Epithelial cell of esophagus (primary cell): Measurements from ENCODE around the gene CRIM1.
A peak's percentile ranks its signal among the peaks of the same experiment; 100 is the strongest.
"Not testable (repeated sequence)": the region's sequence is repeated elsewhere in the genome, so short reads cannot be mapped to it uniquely, and the experiment has no call there.

Experiments
- DNase-seq: peaks from one replicate; pipeline ENCODE4 v3.0.0; 2010; ENCODE audit warnings: low read depth
- H3K4me3 ChIP-seq: 2 replicates; pipeline ENCODE4 v1.5.1; 2011; ENCODE audit warnings: mild to moderate bottlenecking, low read length, control low read depth
- CTCF ChIP-seq: IDR thresholded peaks from 2 replicates; pipeline ENCODE4 v1.5.1; 2011; ENCODE audit warnings: low read depth, mild to moderate bottlenecking, low read length, control low read depth, inconsistent platforms; ENCODE audit not compliant: insufficient read depth; ENCODE audit errors: missing control alignments

Gene CRIM1, protein sequence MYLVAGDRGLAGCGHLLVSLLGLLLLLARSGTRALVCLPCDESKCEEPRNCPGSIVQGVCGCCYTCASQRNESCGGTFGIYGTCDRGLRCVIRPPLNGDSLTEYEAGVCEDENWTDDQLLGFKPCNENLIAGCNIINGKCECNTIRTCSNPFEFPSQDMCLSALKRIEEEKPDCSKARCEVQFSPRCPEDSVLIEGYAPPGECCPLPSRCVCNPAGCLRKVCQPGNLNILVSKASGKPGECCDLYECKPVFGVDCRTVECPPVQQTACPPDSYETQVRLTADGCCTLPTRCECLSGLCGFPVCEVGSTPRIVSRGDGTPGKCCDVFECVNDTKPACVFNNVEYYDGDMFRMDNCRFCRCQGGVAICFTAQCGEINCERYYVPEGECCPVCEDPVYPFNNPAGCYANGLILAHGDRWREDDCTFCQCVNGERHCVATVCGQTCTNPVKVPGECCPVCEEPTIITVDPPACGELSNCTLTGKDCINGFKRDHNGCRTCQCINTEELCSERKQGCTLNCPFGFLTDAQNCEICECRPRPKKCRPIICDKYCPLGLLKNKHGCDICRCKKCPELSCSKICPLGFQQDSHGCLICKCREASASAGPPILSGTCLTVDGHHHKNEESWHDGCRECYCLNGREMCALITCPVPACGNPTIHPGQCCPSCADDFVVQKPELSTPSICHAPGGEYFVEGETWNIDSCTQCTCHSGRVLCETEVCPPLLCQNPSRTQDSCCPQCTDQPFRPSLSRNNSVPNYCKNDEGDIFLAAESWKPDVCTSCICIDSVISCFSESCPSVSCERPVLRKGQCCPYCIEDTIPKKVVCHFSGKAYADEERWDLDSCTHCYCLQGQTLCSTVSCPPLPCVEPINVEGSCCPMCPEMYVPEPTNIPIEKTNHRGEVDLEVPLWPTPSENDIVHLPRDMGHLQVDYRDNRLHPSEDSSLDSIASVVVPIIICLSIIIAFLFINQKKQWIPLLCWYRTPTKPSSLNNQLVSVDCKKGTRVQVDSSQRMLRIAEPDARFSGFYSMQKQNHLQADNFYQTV

GRCh38 chr2:36355151-36355889 lies at the start of gene CRIM1:
TSS of gene CRIM1 (plus strand) at chr2:36355778. CDS start at chr2:36356293, 515 bp downstream.
- DNase-seq = peak; percentile 93
- TF ChIP-seq CTCF = no peak
- peak within 1 kb of the TSS; percentile 77 for H3K4me3 ChIP-seq

- no peak overlapping the region for H3K4me3 ChIP-seq
- no peak for DNase-seq
- no peak for TF ChIP-seq CTCF
Observed at GRCh38 chr2:36307441-36307840, 48.1 kb upstream of the CRIM1 start.

DNA sequence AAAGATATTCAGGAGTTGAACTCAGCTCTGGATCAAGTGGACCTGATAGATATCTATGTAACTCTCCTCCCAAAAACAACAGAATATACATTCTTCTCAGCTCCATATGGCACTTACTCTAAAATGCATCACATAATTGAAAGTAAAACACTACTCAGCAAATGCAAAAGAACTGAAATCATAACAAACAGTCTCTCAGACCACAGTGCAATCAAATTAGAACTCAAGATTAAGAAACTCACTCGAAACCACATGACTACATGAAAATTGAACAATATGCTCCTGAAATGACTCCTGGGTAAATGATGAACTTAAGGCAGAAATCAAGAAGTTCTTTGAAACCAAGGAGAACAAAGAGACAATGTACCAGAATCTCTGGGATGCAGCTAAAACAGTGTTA lies 45.1 kb upstream of the CRIM1 start:
- H3K4me3 ChIP-seq, DNase-seq: not testable (repeated sequence)

DNA sequence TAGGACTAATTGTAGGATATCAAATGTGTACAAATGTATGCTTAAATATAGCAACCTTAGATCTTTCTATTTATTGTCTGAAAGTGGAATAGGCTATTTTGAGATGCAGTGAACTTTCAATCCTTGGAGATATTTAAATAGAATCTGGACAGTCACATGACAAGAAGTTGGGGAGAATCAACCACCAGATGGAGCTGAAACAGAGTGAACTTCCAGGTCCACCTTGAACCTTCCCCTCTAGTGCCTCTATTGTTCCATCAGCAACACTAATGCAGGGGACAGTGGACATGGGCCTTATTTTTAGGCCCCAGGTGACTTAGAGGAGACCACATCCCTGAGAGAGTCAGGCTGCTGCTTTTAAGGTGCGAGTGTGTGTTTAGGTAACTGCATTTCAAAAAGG lies 37.0 kb upstream of the CRIM1 start:
- TF ChIP-seq CTCF = peak; percentile 36
- no peak for DNase-seq
- H3K4me3 ChIP-seq = no peak overlapping the region

DNA sequence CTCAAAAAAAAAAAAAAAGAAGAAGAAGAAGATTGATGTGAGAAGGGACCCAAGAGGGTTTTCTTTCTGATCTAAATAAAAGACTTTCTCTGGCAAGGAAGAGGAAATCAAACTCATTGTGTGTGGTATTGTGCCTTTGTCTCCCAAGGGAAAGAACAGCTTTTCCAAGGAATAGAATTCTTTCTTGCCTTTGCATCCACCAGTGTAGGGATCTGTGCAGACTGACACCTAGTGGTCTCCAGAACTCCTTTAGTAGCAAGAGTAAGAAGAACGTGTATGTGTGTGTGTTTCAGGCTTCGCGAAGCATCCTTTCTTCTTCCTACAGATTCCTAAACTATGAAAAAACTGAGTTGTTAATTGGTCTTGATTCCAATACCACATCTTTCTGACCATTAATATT lies 33.5 kb upstream of the CRIM1 start:
- no peak overlapping the region for H3K4me3 ChIP-seq
- TF ChIP-seq CTCF = peak; percentile 66
- DNase-seq = peak; percentile 69

DNA sequence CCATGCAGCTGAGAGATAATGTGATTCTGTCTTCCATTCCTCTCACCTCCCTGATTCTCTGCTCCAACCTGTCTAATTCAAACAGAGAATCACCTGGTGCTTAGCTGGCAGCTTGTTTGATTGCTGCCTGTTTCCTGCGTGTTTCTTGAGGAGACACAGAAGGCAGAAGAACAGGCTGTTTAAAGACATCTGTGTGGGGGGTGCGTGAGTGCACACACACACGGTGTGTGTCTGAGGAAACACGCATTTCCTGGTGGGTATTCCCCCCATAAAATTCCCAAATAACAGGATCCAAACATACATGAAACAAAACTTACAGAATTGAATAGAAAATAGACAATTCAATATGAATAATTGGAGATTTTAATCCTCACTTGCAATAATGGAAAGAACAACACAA lies 29.3 kb upstream of the CRIM1 start:
- no peak for TF ChIP-seq CTCF
- no peak for DNase-seq
- no peak overlapping the region for H3K4me3 ChIP-seq
